H9 (cell line): ENCODE results near the gene KRTAP10-8. TPM values are rescaled to one million over a fixed set of nuclear protein-coding genes. Genes with fewer than 3 reads are reported as not detected.

Experiments used
- DNase-seq: peaks from one replicate; pipeline ENCODE4 v3.0.0-alpha.2; 2017
- H2AFZ ChIP-seq: one replicate; pipeline ENCODE4 v1.6.1; 2013; ENCODE audit warnings: mild to moderate bottlenecking, low read length, control low read depth, moderate library complexity
- H2AK5ac ChIP-seq: 2 replicates; pipeline ENCODE4 v1.6.1; 2013; ENCODE audit warnings: low read length, control low read depth, mixed read lengths; ENCODE audit not compliant: insufficient read length
- H2BK120ac ChIP-seq: one replicate; pipeline ENCODE4 v1.6.1; 2013; ENCODE audit warnings: low read depth, mild to moderate bottlenecking, low read length, control low read depth, inconsistent platforms; ENCODE audit not compliant: poor library complexity, severe bottlenecking
- H2BK12ac ChIP-seq: 2 replicates; pipeline ENCODE4 v1.6.1; 2013; ENCODE audit warnings: low read length, control low read depth, mixed read lengths, low read depth; ENCODE audit not compliant: insufficient read length
- H2BK15ac ChIP-seq: 2 replicates; pipeline ENCODE4 v1.6.1; 2013; ENCODE audit warnings: low read depth, low read length, control low read depth
- H2BK20ac ChIP-seq: one replicate; pipeline ENCODE4 v1.6.1; 2013; ENCODE audit warnings: low read depth, mild to moderate bottlenecking, low read length, control low read depth, inconsistent platforms; ENCODE audit not compliant: poor library complexity, severe bottlenecking
- H2BK5ac ChIP-seq: 2 replicates; pipeline ENCODE4 v1.6.1; 2013; ENCODE audit warnings: low read length, control low read depth, mixed read lengths; ENCODE audit not compliant: insufficient read length
- H3K14ac ChIP-seq: 2 replicates; pipeline ENCODE4 v1.6.1; 2013; ENCODE audit warnings: low read length, control low read depth; ENCODE audit not compliant: insufficient read depth
- H3K18ac ChIP-seq: 2 replicates; pipeline ENCODE4 v1.6.1; 2013; ENCODE audit warnings: low read depth, mild to moderate bottlenecking, mixed read lengths, low read length, control low read depth; ENCODE audit not compliant: insufficient read length
- H3K23ac ChIP-seq: 2 replicates; pipeline ENCODE4 v1.6.1; 2013; ENCODE audit warnings: low read length, control low read depth, mixed read lengths, low read depth; ENCODE audit not compliant: insufficient read length
- H3K23me2 ChIP-seq: 2 replicates; pipeline ENCODE4 v1.6.1; 2013; ENCODE audit warnings: low read depth, mild to moderate bottlenecking, mixed read lengths, low read length, control low read depth; ENCODE audit not compliant: insufficient read length, poor library complexity, severe bottlenecking
- H3K27ac ChIP-seq: 2 replicates; pipeline ENCODE4 v1.5.1; 2013; ENCODE audit warnings: low read length, control low read depth, mixed read lengths, low read depth; ENCODE audit not compliant: insufficient read length
- H3K27me3 ChIP-seq: 2 replicates; pipeline ENCODE4 v1.6.1; 2013; ENCODE audit warnings: low read length, control low read depth, inconsistent platforms; ENCODE audit not compliant: insufficient read depth
- H3K4ac ChIP-seq: 2 replicates; pipeline ENCODE4 v1.6.1; 2013; ENCODE audit warnings: low read depth, mild to moderate bottlenecking, control low read depth, inconsistent platforms, low read length, moderate library complexity
- H3K4me1 ChIP-seq: 2 replicates; pipeline ENCODE4 v1.6.1; 2013; ENCODE audit warnings: low read length, control low read depth, inconsistent platforms; ENCODE audit not compliant: insufficient read depth
- H3K4me2 ChIP-seq: 2 replicates; pipeline ENCODE4 v1.6.1; 2013; ENCODE audit warnings: low read length, control low read depth, mixed read lengths; ENCODE audit not compliant: insufficient read length, insufficient read depth
- H3K56ac ChIP-seq: 2 replicates; pipeline ENCODE4 v1.6.1; 2013; ENCODE audit warnings: low read depth, mild to moderate bottlenecking, mixed read lengths, low read length, control low read depth; ENCODE audit not compliant: insufficient read length
- H3K79me1 ChIP-seq: 2 replicates; pipeline ENCODE4 v1.6.1; 2013; ENCODE audit warnings: low read depth, mild to moderate bottlenecking, moderate library complexity, low read length, control low read depth, inconsistent platforms; ENCODE audit not compliant: insufficient read depth, poor library complexity, severe bottlenecking
- H3K79me2 ChIP-seq: 2 replicates; pipeline ENCODE4 v1.6.1; 2013; ENCODE audit warnings: low read length, control low read depth, inconsistent platforms; ENCODE audit not compliant: insufficient read depth
- H3K9ac ChIP-seq: 2 replicates; pipeline ENCODE4 v1.6.1; 2013; ENCODE audit warnings: low read length, control low read depth, mixed read lengths; ENCODE audit not compliant: insufficient read length; ENCODE audit errors: extremely low read depth
- H3K9me3 ChIP-seq: one replicate; pipeline ENCODE4 v1.6.1; 2013; ENCODE audit warnings: low read depth, low read length, inconsistent platforms; ENCODE audit not compliant: control insufficient read depth
- H3T11ph ChIP-seq: one replicate; pipeline ENCODE4 v1.6.1; 2013; ENCODE audit warnings: mild to moderate bottlenecking, low read length, control low read depth, inconsistent platforms
- H4K20me1 ChIP-seq: one replicate; pipeline ENCODE4 v1.6.1; 2013; ENCODE audit not compliant: control insufficient read depth, insufficient read length, insufficient read depth
- H4K5ac ChIP-seq: 2 replicates; pipeline ENCODE4 v1.6.1; 2013; ENCODE audit warnings: low read depth, mild to moderate bottlenecking, mixed read lengths, low read length, control low read depth; ENCODE audit not compliant: insufficient read length
- H4K8ac ChIP-seq: replicated peaks from 2 replicates; pipeline ENCODE4 v1.6.1; 2013; ENCODE audit warnings: low read length, control low read depth, mixed read lengths, low read depth; ENCODE audit not compliant: insufficient read length
- H4K91ac ChIP-seq: 2 replicates; pipeline ENCODE4 v1.6.1; 2013; ENCODE audit warnings: low read depth, mild to moderate bottlenecking, moderate library complexity, mixed read lengths, low read length, control low read depth; ENCODE audit not compliant: insufficient read length
- H3K27ac Mint-ChIP-seq, 3 experiments: 2 replicates in 2 of 3; 3 replicates in 1 of 3; pipeline ENCODE4 v1.8.0; 2020 to 2021; ENCODE audit warnings: mixed read lengths in 3 of 3, mild to moderate bottlenecking in 1 of 3, moderate library complexity in 1 of 3
- H3K27me3 Mint-ChIP-seq: 2 replicates; pipeline ENCODE4 v1.8.0; 2021; ENCODE audit warnings: low read depth, mild to moderate bottlenecking, moderate library complexity, mixed read lengths
- H3K36me3 Mint-ChIP-seq, 3 experiments: 2 replicates in 2 of 3; 3 replicates in 1 of 3; pipeline ENCODE4 v1.8.0; 2020 to 2021; ENCODE audit warnings: low read depth in 3 of 3, mixed read lengths in 3 of 3; ENCODE audit not compliant: insufficient read depth in 1 of 3
- H3K4me1 Mint-ChIP-seq, 2 experiments: 2 replicates each; pipeline ENCODE4 v1.8.0; 2020; ENCODE audit warnings: mixed read lengths in 2 of 2
- H3K4me3 Mint-ChIP-seq, 2 experiments: 2 replicates in 1 of 2; 3 replicates in 1 of 2; pipeline ENCODE4 v1.8.0; 2020 to 2021; ENCODE audit warnings: mild to moderate bottlenecking in 2 of 2, mixed read lengths in 2 of 2, moderate library complexity in 1 of 2
- H3K9me3 Mint-ChIP-seq, 2 experiments: 2 replicates in 1 of 2; 3 replicates in 1 of 2; pipeline ENCODE4 v1.8.0; 2020; ENCODE audit warnings: mild to moderate bottlenecking in 2 of 2, mixed read lengths in 2 of 2, moderate library complexity in 1 of 2
- WGBS: extraction: QIAGEN DNeasy Blood & Tissue Kit; methylation state at CpG from one replicate; pipeline ENCODE4 v1.1.7; 2013; ENCODE audit warnings: missing lambda C conversion rate, low lambda C conversion rate, mixed read lengths; ENCODE audit not compliant: insufficient read length; ENCODE audit errors: extremely low coverage; 5-methylcytosine and 5-hydroxymethylcytosine counted together
- total RNA-seq: library from RNA; stranded (reverse); gene quantifications from 2 replicates; pipeline ENCODE4 v1.2.1, GENCODE V29; 2021
- TF ChIP-seq, protein P1 (sequence below): fragments of 200-600 bp; sonication (generic); conservative IDR thresholded peaks from 3 replicates; pipeline ENCODE4 v1.8.0; 2021; ENCODE audit warnings: antibody characterized with exemption, mild to moderate bottlenecking

KRTAP10-8 gene
- total RNA-seq, 1 experiment from 2014 or later, result not detected

- no peak overlapping the region for H3K27ac Mint-ChIP-seq
- no peak overlapping the region for H2AK5ac ChIP-seq
- no peaks in the 10 kb centered on the region for H3K23me2 ChIP-seq
- no peaks in the 10 kb centered on the region for H3K79me2 ChIP-seq
- no peak overlapping the region for H2BK20ac ChIP-seq
- no peak for DNase-seq
- no peak overlapping the region for H3K23ac ChIP-seq
- WGBS, result no CpG with 5 or more reads among the region's 2 CpGs
- no peak overlapping the region for H3K56ac ChIP-seq
- H3T11ph ChIP-seq, result no peak overlapping the region
- peaks cover 7% of the 10 kb centered on the region; the same call in 1 of the 2 replicates for H3K27me3 Mint-ChIP-seq
- no peak overlapping the region for H2BK120ac ChIP-seq
- H2BK15ac ChIP-seq, result no peak overlapping the region
- no peak overlapping the region for H3K4me3 Mint-ChIP-seq
- no peaks in the 10 kb centered on the region for H3K36me3 Mint-ChIP-seq
- no peak overlapping the region for H3K4ac ChIP-seq
- H4K20me1 ChIP-seq, result no peaks in the 10 kb centered on the region
- no peak overlapping the region for H2BK12ac ChIP-seq
- no peak overlapping the region for H2BK5ac ChIP-seq
- TF ChIP-seq, protein P1, sequence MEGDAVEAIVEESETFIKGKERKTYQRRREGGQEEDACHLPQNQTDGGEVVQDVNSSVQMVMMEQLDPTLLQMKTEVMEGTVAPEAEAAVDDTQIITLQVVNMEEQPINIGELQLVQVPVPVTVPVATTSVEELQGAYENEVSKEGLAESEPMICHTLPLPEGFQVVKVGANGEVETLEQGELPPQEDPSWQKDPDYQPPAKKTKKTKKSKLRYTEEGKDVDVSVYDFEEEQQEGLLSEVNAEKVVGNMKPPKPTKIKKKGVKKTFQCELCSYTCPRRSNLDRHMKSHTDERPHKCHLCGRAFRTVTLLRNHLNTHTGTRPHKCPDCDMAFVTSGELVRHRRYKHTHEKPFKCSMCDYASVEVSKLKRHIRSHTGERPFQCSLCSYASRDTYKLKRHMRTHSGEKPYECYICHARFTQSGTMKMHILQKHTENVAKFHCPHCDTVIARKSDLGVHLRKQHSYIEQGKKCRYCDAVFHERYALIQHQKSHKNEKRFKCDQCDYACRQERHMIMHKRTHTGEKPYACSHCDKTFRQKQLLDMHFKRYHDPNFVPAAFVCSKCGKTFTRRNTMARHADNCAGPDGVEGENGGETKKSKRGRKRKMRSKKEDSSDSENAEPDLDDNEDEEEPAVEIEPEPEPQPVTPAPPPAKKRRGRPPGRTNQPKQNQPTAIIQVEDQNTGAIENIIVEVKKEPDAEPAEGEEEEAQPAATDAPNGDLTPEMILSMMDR, result no peak
- no peak overlapping the region for H3K27ac ChIP-seq
- H4K91ac ChIP-seq, result no peak overlapping the region
- H3K79me1 ChIP-seq, result no peaks in the 10 kb centered on the region
- no peak overlapping the region for H3K4me2 ChIP-seq
- no peak overlapping the region for H3K14ac ChIP-seq
- H3K9ac ChIP-seq, result no peak overlapping the region
- no peak overlapping the region for H4K5ac ChIP-seq
- no peak overlapping the region for H4K8ac ChIP-seq
- no peaks in the 10 kb centered on the region; the same call in 1 of the 2 replicates for H3K4me1 ChIP-seq
- H2AFZ ChIP-seq, result no peak overlapping the region
- no peaks in the 10 kb centered on the region for H3K27me3 ChIP-seq
- no peak overlapping the region for H3K18ac ChIP-seq
- H3K9me3 Mint-ChIP-seq, result peaks cover 0 to 3% of the 10 kb centered on the region in 2 experiments; a peak in 2 of 5 replicates
- peaks cover 26 to 27% of the 10 kb centered on the region in 2 experiments for H3K4me1 Mint-ChIP-seq
- H3K9me3 ChIP-seq, result no peaks in the 10 kb centered on the region
Measured at GRCh38 chr21:44589094-44589493, 22.8 kb upstream of the KRTAP10-8 start.
